WI38 (cell line): ENCODE measurements around the gene EML3.
"Not testable (repeated sequence)": the region's sequence is repeated elsewhere in the genome, so short reads cannot be mapped to it uniquely, and the experiment has no call there.

Experiments used
- H3K4me3 ChIP-seq: 2 replicates; pipeline ENCODE4 v1.5.1; 2011; ENCODE audit warnings: low read depth, mild to moderate bottlenecking, control low read depth, low read length
- CTCF ChIP-seq: IDR thresholded peaks from 2 replicates; pipeline ENCODE4 v1.5.1; 2012; ENCODE audit warnings: low read depth, mild to moderate bottlenecking, control low read depth, low read length

The EML3 gene

DNA sequence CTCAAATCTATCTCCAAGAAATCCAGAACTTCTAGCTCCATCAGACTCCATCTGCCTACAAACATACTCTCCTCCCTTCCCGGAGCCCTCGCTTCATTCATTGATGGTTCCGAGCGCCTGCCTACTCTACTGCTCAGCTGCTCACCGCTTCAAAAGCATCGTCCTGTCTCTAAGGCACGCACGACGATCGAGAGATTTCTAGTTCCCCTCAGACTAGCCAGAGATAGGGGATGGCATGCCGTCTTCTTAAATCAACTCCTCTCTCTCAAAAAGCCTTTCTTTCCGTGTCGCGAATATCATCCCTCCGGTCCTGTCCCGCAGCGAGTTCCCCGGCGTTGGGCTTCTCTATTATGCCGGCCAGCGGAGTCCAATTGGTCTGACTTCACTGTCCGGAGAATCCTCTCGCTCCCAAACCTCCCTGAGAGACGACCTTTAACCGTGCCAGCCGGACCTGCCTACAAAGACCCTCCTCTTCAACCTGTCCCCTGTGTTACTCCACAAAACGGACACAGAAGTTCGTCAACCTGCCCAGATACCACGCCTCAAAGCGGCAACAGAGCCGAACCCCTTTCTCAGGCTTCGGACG lies 39.5 kb downstream of the EML3 start:
- peak overlapping the region; percentile 100 for H3K4me3 ChIP-seq
- no peak for TF ChIP-seq CTCF

DNA sequence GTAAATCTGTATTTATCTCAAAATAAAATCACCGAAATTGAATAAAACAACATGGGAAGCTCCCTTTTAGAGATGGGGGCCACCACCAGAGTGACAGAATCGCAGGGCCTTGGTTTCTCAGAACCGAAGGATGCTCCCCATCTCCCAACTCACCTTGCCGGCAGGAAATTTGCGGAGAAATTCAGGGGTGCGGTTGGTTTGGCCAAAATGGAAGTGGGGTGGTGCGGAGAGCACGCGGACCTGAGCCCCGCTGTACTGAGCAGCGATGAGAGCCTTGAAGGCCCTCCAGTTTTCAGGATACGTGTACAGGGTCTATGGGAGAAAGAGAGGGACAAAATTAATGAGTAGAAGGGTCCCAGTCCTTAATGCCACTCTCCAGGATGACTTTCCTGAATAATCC lies 40.1 kb downstream of the EML3 start:
- H3K4me3 ChIP-seq, result peak overlapping the region; percentile 100
- no peak for TF ChIP-seq CTCF

DNA sequence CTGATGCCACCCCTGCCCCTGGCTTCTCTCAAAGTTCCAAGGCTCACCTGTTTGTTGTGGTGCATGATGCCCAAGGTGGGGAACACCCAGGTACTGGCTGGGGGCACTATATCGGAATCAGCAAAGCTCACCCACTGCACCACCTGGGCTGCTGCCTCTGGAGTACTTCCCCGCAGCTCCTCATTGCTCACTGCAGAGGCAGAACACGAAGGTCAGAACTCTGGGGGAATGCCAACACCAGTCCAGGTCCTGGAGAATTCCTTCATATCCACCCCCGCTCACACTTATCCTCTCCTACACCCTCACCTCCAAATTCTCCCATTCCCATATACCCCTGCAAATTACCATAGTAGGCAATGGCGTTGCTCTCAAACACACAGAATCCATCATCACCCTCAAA lies 41.1 kb downstream of the EML3 start:
- not testable (repeated sequence) for H3K4me3 ChIP-seq

GRCh38 chr11:62570903-62571302 lies 41.7 kb downstream of the EML3 start:
- H3K4me3 ChIP-seq, result not testable (repeated sequence)

GRCh38 chr11:62569611-62570010 lies 43.0 kb downstream of the EML3 start:
- no peak for TF ChIP-seq CTCF
- no peak overlapping the region for H3K4me3 ChIP-seq

DNA sequence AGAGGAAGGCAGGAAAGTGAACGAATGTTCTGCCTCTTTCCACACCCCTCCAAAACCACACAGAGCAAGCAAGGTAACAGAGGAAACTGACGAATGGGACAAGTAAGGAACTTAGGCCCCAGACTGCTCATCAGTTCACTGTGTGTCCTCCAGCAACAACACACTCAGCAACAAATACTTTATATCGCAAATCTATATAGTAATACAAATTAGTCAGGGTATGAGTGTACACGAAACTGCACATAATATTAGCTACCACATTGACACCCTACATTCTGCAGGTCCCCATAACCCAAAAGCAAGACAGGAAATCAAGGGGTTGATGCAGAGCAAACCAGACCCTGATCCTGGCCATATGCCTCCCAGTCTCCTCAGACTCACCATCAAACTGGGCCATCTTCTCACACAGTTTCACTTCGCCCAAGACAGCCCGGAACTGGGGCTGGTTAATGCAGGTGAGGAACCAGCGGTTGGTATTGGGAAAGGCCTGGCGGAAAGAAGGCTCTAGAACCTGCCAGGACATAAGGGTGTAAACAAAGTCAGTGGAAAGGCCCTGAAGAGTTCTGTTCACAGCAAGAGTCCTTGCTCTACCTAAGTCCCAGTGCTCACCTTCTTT lies 45.4 kb downstream of the EML3 start:
- no peak for TF ChIP-seq CTCF
- no peak overlapping the region for H3K4me3 ChIP-seq

DNA sequence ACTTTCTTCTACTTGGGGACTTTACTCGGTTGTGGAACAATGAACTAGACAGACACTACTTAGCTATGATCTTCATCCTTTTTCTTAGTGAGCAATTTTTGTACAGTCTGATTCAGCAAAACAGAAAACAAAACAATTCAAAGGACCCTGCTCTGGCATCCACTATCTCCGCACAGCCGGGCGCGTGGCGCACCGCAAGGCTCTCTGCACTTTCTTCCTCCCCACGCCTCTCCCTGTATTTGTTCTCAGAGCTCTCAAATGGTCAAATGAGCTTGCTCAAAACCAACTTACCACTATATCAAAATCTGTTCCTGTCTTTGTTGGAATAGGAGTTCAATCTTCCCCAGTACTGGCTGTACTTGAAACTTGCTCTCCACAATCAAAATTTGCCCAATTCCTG lies 46.3 kb downstream of the EML3 start:
- TF ChIP-seq CTCF, result no peak
- no peak overlapping the region for H3K4me3 ChIP-seq

- TF ChIP-seq CTCF, result no peak
Observed at GRCh38 chr11:62565100-62565802, 47.3 kb downstream of the EML3 start.

GRCh38 chr11:62561677-62562230 lies 50.8 kb downstream of the EML3 start:
- H3K4me3 ChIP-seq, result not testable (repeated sequence)

More at GRCh38 chr11:62565100-62565802, 47.3 kb downstream of the EML3 start:
- no peak overlapping the region for H3K4me3 ChIP-seq
